Neutrophil (primary cell): ENCODE measurements around the gene PARD3.
"Not testable (repeated sequence)": the region's sequence is repeated elsewhere in the genome, so short reads cannot be mapped to it uniquely, and the experiment has no call there.

Experiments
- H3K27ac ChIP-seq: fragments of 200-600 bp; sonication (generic); 2 replicates; pipeline ENCODE4 v1.5.1; 2016; ENCODE audit warnings: mild to moderate bottlenecking, moderate library complexity
- H3K27me3 ChIP-seq: fragments of 200-600 bp; sonication (generic); 2 replicates; pipeline ENCODE4 v1.6.0; 2016; ENCODE audit warnings: mild to moderate bottlenecking
- H3K36me3 ChIP-seq: fragments of 200-600 bp; sonication (generic); 2 replicates; pipeline ENCODE4 v1.5.1; 2017
- H3K4me1 ChIP-seq, 2 experiments: fragments of 200-600 bp in 1 of 2; sonication (generic) in 1 of 2; 1 replicate in 1 of 2; 2 replicates in 1 of 2; pipeline versions ENCODE4 v1.5.1 to v1.6.1; 2013 to 2016; ENCODE audit warnings: low read depth in 1 of 2, low read length in 1 of 2, mild to moderate bottlenecking in 1 of 2, moderate library complexity in 1 of 2; ENCODE audit not compliant: control insufficient read depth in 1 of 2, insufficient read depth in 1 of 2
- H3K4me3 ChIP-seq, 2 experiments: fragments of 200-600 bp in 1 of 2; sonication (generic) in 1 of 2; 1 replicate in 1 of 2; 2 replicates in 1 of 2; pipeline ENCODE4 v1.5.1; 2013 to 2016; ENCODE audit warnings: low read depth in 1 of 2, low read length in 1 of 2, mild to moderate bottlenecking in 1 of 2, moderate library complexity in 1 of 2
- H3K9me3 ChIP-seq: fragments of 200-600 bp; sonication (generic); 2 replicates; pipeline ENCODE4 v1.5.1; 2016
- TF ChIP-seq, protein P1 (sequence below): fragments of 200-600 bp; sonication (generic); IDR thresholded peaks from 2 replicates; pipeline ENCODE4 v1.5.1; 2016; ENCODE audit warnings: antibody characterized with exemption

PARD3 gene

DNA sequence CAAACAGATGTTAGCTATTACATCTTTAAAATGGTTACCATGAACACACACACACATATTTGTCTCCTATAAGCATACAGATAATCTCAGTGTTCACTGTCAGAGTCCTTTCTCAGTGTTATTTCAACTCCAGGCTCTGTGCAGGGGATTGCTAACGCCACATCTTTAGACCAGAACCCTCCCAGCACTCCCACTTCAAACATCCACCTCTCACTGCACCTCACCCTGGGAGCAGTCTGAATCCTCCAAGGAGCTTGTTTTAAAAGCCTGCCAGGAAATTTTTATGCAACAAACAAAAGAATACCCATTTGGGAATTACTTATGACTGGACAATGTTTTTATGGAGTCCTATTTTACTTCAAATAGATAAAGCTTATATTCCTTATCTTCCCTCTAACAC lies 107.4 kb downstream of the PARD3 start:
- Histone ChIP-seq H3K36me3 (no peaks in the 10 kb centered on the region), H3K9me3 (no peaks in the 10 kb centered on the region), H3K4me1 (no peaks in the 10 kb centered on the region), H3K27me3 (peaks cover 7% of the 10 kb centered on the region), H3K27ac (no peak overlapping the region), H3K4me3 (no peak overlapping the region)
- TF ChIP-seq, protein P1, sequence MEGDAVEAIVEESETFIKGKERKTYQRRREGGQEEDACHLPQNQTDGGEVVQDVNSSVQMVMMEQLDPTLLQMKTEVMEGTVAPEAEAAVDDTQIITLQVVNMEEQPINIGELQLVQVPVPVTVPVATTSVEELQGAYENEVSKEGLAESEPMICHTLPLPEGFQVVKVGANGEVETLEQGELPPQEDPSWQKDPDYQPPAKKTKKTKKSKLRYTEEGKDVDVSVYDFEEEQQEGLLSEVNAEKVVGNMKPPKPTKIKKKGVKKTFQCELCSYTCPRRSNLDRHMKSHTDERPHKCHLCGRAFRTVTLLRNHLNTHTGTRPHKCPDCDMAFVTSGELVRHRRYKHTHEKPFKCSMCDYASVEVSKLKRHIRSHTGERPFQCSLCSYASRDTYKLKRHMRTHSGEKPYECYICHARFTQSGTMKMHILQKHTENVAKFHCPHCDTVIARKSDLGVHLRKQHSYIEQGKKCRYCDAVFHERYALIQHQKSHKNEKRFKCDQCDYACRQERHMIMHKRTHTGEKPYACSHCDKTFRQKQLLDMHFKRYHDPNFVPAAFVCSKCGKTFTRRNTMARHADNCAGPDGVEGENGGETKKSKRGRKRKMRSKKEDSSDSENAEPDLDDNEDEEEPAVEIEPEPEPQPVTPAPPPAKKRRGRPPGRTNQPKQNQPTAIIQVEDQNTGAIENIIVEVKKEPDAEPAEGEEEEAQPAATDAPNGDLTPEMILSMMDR, result no peak

DNA sequence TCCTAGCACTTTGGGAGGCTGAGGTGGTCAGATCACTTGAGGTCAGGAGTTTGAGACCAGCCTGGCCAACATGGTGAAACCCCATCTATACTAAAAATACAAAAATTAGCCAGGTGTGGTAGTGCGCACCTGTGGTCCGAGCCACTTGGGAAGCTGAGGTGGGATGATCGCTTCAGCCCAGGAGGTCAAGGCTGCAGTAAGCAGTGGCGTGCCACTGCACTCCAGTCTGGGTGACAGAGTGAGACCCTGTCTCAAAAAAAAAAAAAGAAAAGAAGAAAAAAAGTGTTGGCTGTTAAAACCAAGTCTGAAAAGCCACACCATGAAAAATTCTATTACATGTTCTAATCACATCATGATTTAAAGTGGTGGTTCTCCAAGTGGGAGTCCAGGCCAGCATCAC lies 108.1 kb downstream of the PARD3 start:
- H3K27ac ChIP-seq, H3K4me1 ChIP-seq, H3K4me3 ChIP-seq, H3K36me3 ChIP-seq, H3K9me3 ChIP-seq, H3K27me3 ChIP-seq: not testable (repeated sequence)

DNA sequence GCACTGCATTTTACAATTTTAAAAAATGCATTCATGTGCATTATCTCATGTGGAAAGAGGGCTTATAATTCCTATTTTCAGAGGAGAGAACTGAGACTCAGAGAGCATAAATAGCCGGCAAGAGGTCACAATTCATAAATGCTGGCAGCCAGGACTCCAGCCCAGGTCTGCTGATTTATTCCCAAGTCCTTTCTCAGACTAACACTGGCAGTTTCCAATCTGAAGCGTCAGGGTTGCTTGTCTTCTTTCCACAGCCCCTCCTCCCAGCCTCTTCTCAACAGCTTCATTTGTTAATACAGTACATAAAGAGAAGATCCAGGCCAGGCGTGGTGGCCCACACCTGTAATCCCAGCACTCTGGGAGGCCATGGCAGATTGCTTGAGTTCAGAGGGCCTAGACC lies 108.9 kb downstream of the PARD3 start:
- Histone ChIP-seq H3K27ac (no peak overlapping the region), H3K4me3 (no peak overlapping the region), H3K27me3 (peaks cover 7% of the 10 kb centered on the region), H3K36me3 (no peaks in the 10 kb centered on the region), H3K4me1 (no peaks in the 10 kb centered on the region), H3K9me3 (no peaks in the 10 kb centered on the region)
- TF ChIP-seq, protein P1, result no peak

DNA sequence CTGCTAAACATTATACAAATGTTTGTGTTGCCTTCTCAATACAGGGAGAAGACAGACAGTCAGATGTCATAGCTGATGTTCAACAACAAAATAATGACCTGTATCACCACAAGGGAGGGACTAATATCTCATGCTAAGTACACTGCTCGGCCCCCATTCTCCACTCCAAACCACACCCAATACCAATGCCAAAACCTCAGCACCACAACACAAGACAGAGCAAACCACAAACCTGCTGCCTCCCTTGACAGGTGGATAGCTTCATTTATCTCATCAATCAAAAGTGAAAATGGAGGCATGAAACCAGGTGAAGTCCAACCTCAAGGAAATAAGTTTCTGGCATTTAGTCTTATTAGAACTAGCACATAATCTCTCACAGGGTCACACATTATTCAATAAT lies 109.5 kb downstream of the PARD3 start:
- Histone ChIP-seq H3K27me3 (peaks cover 7% of the 10 kb centered on the region), H3K27ac (no peak overlapping the region), H3K4me1 (no peaks in the 10 kb centered on the region), H3K9me3 (no peaks in the 10 kb centered on the region), H3K4me3 (no peak overlapping the region), H3K36me3 (no peaks in the 10 kb centered on the region)
- TF ChIP-seq, protein P1, result no peak

DNA sequence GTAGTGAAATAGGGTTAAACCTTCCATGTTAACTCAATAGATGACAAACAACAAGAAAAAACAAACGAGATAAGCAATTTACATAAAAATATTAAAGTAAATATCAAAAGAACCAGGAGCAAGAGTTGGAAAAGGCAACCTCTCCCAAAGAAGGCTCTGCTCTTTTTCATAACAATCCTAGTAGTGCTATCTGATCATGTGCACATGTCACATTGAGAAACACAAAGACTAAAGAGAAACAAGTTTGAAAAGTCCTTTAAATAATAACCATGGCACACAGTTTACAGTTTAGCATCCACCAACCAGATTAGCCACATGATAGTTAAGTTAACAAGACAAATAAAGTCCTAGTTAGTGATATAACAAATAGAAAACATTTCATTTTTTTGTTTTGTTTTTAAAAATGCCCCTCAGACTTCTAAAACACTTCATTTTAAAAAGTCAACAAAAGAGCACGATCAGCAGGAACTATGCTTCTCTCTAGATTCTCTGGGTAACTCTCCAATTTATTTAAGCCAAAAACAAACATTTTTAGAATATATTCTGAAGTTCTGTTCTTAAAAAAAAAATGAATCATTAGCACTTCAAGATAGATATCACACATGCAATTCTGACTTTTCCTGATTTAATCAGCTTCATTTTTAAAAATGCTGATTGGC lies 110.4 kb downstream of the PARD3 start:
- Histone ChIP-seq H3K27ac (no peak overlapping the region), H3K27me3 (peaks cover 7% of the 10 kb centered on the region), H3K36me3 (no peaks in the 10 kb centered on the region), H3K4me3 (no peak overlapping the region), H3K4me1 (no peaks in the 10 kb centered on the region), H3K9me3 (no peaks in the 10 kb centered on the region)
- TF ChIP-seq, protein P1, result no peak

DNA sequence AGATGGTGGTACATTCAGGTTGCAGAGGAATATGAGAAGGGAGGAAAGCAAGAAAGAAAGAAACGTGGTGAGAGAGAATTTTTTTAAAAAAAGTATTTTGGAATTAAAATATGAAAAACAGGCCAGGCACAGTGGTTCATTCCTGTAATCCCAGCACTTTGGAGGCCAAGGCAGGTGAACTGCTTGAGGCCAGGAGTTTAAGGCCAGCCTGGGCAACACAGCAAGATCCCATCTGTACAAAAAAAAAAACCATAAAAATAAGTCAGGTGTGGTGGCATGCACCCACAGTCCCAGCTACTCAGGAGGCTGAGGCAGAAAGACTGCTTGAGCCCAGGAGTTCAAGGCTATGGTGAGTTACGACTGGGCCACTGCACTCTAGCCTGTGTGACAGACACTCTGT lies 112.1 kb downstream of the PARD3 start:
- H3K4me1 ChIP-seq, result no peaks in the 10 kb centered on the region

More for the DNA sequence above, 112.1 kb downstream of the PARD3 start:
- H3K9me3 ChIP-seq, result no peaks in the 10 kb centered on the region
- H3K36me3 ChIP-seq, result no peaks in the 10 kb centered on the region
- no peak overlapping the region for H3K4me3 ChIP-seq
- peaks cover 7% of the 10 kb centered on the region for H3K27me3 ChIP-seq
- TF ChIP-seq, protein P1, result no peak
- H3K27ac ChIP-seq, result no peak overlapping the region
